K562 (cell line): Measurements from ENCODE around the gene UTS2R. TPM values are rescaled to one million over a fixed set of nuclear protein-coding genes. Genes with fewer than 3 reads are reported as not detected.

ENCODE experiments used
- ARNT ChIP-seq, 2 experiments: fragments of 450-650 bp; IDR thresholded peaks; 2 replicates each; pipeline ENCODE4 v1.6.1; 2016; ENCODE audit warnings: mild to moderate bottlenecking in 1 of 2
- ATF1 ChIP-seq, 2 experiments: fragments of 450-650 bp in 1 of 2; IDR thresholded peaks; 2 replicates each; pipeline ENCODE4 v1.6.1; 2016; ENCODE audit warnings: missing compliant biosample characterization in 1 of 2, missing genetic modification characterization in 1 of 2
- CEBPZ ChIP-seq: fragments of 150-350 bp; IDR thresholded peaks from 2 replicates; pipeline ENCODE4 v1.6.1; 2014; ENCODE audit warnings: low read depth, mild to moderate bottlenecking, low read length, borderline replicate concordance
- FOS ChIP-seq: IDR thresholded peaks from 3 replicates; pipeline ENCODE4 v1.6.1; 2011; ENCODE audit not compliant: insufficient read length; ENCODE audit errors: extremely low read depth
- FOXP1 ChIP-seq: sonication (generic); formaldehyde crosslinking; IDR thresholded peaks from 2 replicates; pipeline ENCODE4 v1.8.0; 2022; ENCODE audit warnings: mild to moderate bottlenecking, missing genetic modification reagents
- MAFK ChIP-seq: IDR thresholded peaks from 2 replicates; pipeline ENCODE4 v1.6.1; 2011; ENCODE audit warnings: low read length, improper control_type of control experiment
- MTA1 ChIP-seq: fragments of 450-650 bp; IDR thresholded peaks from 2 replicates; pipeline ENCODE4 v1.6.1; 2017; ENCODE audit warnings: borderline replicate concordance
- MYC ChIP-seq, 2 experiments: fragments of 250-450 bp in 1 of 2; sonication (Bioruptor Pico) in 1 of 2; IDR thresholded peaks; 2 replicates each; pipeline versions ENCODE4 v1.5.1 to v1.6.1; 2012 to 2021; ENCODE audit warnings: low read depth in 2 of 2, borderline replicate concordance in 1 of 2, improper control_type of control experiment in 1 of 2, low read length in 1 of 2, mild to moderate bottlenecking in 1 of 2, moderate library complexity in 1 of 2
- NR2C1 ChIP-seq, 2 experiments: fragments of 450-650 bp; IDR thresholded peaks; 2 replicates each; pipeline ENCODE4 v1.6.1; 2017; ENCODE audit warnings: mild to moderate bottlenecking in 2 of 2, antibody characterized with exemption in 1 of 2, inconsistent platforms in 1 of 2, missing compliant biosample characterization in 1 of 2, missing genetic modification characterization in 1 of 2
- NRF1 ChIP-seq, 2 experiments: fragments of 450-650 bp; IDR thresholded peaks in 1 of 2; conservative IDR thresholded peaks in 1 of 2; 2 replicates each; pipeline ENCODE4 v1.6.1; 2014; ENCODE audit warnings: mild to moderate bottlenecking in 2 of 2
- RFX7 ChIP-seq: fragments of 250-450 bp; sonication (Bioruptor Pico); IDR thresholded peaks from 2 replicates; pipeline ENCODE4 v1.5.1; 2021; ENCODE audit warnings: mild to moderate bottlenecking
- SMAD1 ChIP-seq: fragments of 150-350 bp; IDR thresholded peaks from 2 replicates; pipeline ENCODE4 v1.6.1; 2014; ENCODE audit warnings: low read length, low read depth; ENCODE audit not compliant: partially characterized antibody
- TAF1 ChIP-seq: IDR thresholded peaks from 2 replicates; pipeline ENCODE4 v1.6.1; 2011; ENCODE audit warnings: mild to moderate bottlenecking, low read length, moderate library complexity; ENCODE audit not compliant: insufficient read depth, control insufficient read depth, severe bottlenecking; ENCODE audit errors: extremely low read depth
- TCF3 ChIP-seq: sonication (generic); formaldehyde crosslinking; IDR thresholded peaks from 2 replicates; pipeline ENCODE4 v1.4.0; 2020; ENCODE audit warnings: mild to moderate bottlenecking, missing genetic modification reagents
- U2AF2 ChIP-seq: fragments of 200-400 bp; formaldehyde crosslinking; optimal IDR thresholded peaks from 2 replicates; pipeline ENCODE3; 2017; ENCODE audit warnings: low read depth, mild to moderate bottlenecking, low read length
- ZBTB5 ChIP-seq: fragments of 450-650 bp; IDR thresholded peaks from 2 replicates; pipeline ENCODE4 v1.6.1; 2017; ENCODE audit warnings: antibody characterized with exemption
- ZNF134 ChIP-seq: fragments of 250-450 bp; sonication (Bioruptor Pico); conservative IDR thresholded peaks from 2 replicates; pipeline ENCODE4 v1.4.0; 2020
- ZNF316 ChIP-seq: fragments of 450-650 bp; IDR thresholded peaks from 2 replicates; pipeline ENCODE4 v1.6.1; 2016
- polyA plus RNA-seq, 8 experiments: library from polyadenylated mRNA; depleted of rRNA in 4 of 8; stranded (reverse) in 5 of 8; unstranded in 3 of 8; fragments of >200 nt; fragmentation: Nextera tagmentation in 2 of 8; fragmentation: Illumina TruSeq in 1 of 8; extraction: Ambion mirVana in 2 of 8; extraction: Trizol in 1 of 8; gene quantifications; 2 replicates each; pipeline versions ENCODE4 v1.2.1 to v1.2.3, GENCODE V29; 2011 to 2014; ENCODE audit warnings: inconsistent platforms in 1 of 8, missing spikeins in 1 of 8
- total RNA-seq, 7 experiments: library from RNA; depleted of rRNA in 6 of 7; stranded (reverse); fragments of >200 nt in 6 of 7; fragmentation: Illumina TruSeq in 2 of 7; extraction: Trizol in 2 of 7; gene quantifications; 2 replicates each; pipeline versions ENCODE4 v1.2.1 to v1.2.3, GENCODE V29; 2011 to 2021; ENCODE audit warnings: low replicate concordance in 1 of 7
- TF ChIP-seq, protein P1 (sequence below), 2 experiments: fragments of 450-650 bp; conservative IDR thresholded peaks; 2 replicates each; pipeline ENCODE4 v1.6.1; 2017; ENCODE audit warnings: mild to moderate bottlenecking in 2 of 2, moderate library complexity in 2 of 2

The UTS2R gene
- total and polyA plus RNA-seq, 9 of the 15 experiments (the other 6 are each of a cell fraction or from before 2014, with no cell fraction given): 0.22 TPM; not detected in 8

DNA sequence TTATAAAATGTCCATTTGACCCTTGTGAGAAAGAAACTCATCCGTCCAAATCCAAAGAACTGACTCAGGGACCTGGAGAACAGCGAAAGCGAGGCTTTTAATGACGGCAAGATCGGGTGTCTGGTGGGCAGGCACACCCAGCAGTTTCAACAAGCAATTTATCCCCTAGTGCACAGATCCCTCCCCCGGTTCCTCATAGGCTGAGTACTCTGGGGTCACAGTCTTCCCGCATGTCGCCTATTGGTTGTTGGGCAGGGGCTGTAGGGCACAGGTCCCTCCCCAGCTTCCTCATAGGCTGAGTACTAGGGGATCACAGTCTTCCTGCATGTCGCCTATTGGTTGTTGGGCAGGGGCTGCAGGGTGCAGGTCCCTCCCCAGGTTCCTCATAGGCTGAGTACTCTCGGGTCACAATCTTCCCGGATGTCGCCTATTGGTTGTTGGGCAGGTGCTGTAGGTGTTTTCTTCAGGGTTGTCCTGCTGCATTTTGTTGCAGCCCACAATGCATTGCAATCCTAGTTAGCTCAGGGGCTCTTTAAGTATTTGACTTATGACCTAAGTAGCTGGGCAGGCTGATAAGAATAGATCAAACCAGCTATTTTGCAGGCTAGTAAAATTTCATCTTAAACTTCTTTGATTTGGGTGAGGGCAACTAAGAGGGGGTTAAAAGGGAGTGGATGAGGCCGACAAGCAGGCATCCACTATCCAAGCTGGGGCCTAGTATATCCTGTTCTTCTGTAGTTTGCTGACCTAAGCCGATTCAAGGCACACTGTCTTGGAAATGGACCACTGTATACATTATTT lies 3.6 kb upstream of the UTS2R start (continued):
- peak; percentile 91 for TF ChIP-seq CEBPZ
- peak; percentile 71 for TF ChIP-seq MYC (IDR thresholded peaks at IDR 0.05; ENCODE audit: low read depth, low read length)
- no peak for TF ChIP-seq MYC (CRISPR knock-in tag; IDR thresholded peaks at IDR 0.05; ENCODE audit: borderline replicate concordance, low read depth)
- peak; percentile 51 for TF ChIP-seq TAF1
- no peak for TF ChIP-seq ATF1 (CRISPR knock-in tag; IDR thresholded peaks at IDR 0.05)
- peak; percentile 94 for TF ChIP-seq ATF1 (tag; IDR thresholded peaks at IDR 0.05)
- TF ChIP-seq TCF3 (CRISPR knock-in tag): 0 out of 2 replicates have a peak, but pooled peaks have one; percentile 29
- no peak for TF ChIP-seq U2AF2
- peak in 1 of 2 experiments; percentile 30; a peak in 1 of 4 replicates for TF ChIP-seq ARNT (IDR thresholded peaks at IDR 0.05)
- no peak for TF ChIP-seq MTA1
- peak; percentile 90 for TF ChIP-seq ZBTB5
- peak; percentile 69 to 71 for TF ChIP-seq NRF1 (conservative IDR thresholded peaks at IDR 0.05 in 1 of 2, IDR thresholded peaks at IDR 0.05 in 1 of 2)
- TF ChIP-seq ZNF134 (CRISPR knock-in tag): no peak
- peak; percentile 46 for TF ChIP-seq SMAD1
- TF ChIP-seq ZNF316: peak; percentile 62
- TF ChIP-seq NR2C1 (IDR thresholded peaks at IDR 0.05): peak; percentile 97
- peak; percentile 95 for TF ChIP-seq NR2C1 (tag; IDR thresholded peaks at IDR 0.05)
- TF ChIP-seq, protein P1, sequence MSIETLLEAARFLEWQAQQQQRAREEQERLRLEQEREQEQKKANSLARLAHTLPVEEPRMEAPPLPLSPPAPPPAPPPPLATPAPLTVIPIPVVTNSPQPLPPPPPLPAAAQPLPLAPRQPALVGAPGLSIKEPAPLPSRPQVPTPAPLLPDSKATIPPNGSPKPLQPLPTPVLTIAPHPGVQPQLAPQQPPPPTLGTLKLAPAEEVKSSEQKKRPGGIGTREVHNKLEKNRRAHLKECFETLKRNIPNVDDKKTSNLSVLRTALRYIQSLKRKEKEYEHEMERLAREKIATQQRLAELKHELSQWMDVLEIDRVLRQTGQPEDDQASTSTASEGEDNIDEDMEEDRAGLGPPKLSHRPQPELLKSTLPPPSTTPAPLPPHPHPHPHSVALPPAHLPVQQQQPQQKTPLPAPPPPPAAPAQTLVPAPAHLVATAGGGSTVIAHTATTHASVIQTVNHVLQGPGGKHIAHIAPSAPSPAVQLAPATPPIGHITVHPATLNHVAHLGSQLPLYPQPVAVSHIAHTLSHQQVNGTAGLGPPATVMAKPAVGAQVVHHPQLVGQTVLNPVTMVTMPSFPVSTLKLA (conservative IDR thresholded peaks at IDR 0.05): peak in 1 of 2 experiments; percentile 43; a peak in 1 of 4 replicates
- no peak for TF ChIP-seq RFX7 (CRISPR knock-in tag)
- TF ChIP-seq FOS: peak; percentile 99
- peak; percentile 61; the same call in 1 of the 2 replicates for TF ChIP-seq FOXP1 (CRISPR knock-in tag)
- peak; percentile 1; the same call in 1 of the 2 replicates for TF ChIP-seq MAFK
